ENCODE measurements around the gene CCL4.
"Not testable (repeated sequence)": the region's sequence is repeated elsewhere in the genome, so short reads cannot be mapped to it uniquely, and the experiment has no call there.

Gene CCL4

DNA sequence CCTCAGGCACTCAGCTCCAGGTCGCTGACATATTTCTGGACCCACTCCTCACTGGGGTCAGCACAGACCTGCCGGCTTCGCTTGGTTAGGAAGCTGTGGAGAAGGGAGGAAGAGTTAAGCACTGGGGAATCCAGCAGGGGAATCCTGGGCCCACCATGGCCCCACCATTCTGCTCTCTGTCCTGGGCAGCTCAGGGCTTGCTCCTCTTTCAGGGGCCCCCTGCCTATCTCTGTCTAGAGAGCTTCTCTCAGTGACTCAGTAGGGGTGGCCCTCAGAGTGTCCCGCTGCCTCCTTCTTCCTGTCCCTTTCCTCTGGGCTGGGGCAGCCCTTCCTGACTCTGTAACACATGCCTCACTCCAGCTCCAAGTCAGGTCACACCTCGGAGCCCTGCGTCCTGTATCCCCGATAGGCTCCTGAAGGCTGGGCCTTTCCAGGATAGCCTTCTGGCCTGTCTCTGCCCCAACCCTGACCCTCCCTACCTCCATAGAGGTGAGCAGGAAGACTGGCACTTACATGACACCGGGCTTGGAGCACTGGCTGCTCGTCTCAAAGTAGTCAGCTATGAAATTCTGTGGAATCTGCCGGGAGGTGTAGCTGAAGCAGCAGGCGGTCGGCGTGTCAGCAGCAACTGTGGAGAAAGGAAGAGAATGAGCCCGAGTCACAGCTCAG is 14.8 kb upstream of the CCL4 start:
- no peak for DNase-seq

DNA sequence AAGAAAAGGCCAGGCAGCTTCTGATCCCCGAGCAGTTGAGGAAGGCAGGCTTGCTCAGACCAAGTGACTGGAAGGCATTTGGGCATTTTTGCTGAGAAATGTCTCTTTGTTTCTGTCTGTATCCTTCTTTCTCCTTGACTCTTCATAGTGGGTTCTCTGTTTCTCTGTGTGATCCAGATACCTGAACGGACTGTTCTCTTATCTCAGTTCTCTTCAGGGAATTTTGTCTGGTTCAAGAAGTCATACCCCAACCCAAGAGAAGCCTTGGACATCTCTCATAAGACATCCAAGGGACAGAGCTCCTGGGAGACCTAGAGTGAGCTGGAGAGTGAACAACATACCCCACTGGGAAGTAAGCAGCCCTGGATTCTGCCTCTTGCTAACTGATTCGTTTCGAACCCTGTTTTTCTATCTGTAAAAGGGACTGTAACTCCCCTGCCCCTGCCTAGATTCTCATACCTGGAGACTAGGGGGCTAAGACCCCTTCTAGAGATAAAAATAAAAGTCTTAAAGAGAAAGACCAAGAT is 14.2 kb upstream of the CCL4 start:
- DNase-seq = no peak

DNA sequence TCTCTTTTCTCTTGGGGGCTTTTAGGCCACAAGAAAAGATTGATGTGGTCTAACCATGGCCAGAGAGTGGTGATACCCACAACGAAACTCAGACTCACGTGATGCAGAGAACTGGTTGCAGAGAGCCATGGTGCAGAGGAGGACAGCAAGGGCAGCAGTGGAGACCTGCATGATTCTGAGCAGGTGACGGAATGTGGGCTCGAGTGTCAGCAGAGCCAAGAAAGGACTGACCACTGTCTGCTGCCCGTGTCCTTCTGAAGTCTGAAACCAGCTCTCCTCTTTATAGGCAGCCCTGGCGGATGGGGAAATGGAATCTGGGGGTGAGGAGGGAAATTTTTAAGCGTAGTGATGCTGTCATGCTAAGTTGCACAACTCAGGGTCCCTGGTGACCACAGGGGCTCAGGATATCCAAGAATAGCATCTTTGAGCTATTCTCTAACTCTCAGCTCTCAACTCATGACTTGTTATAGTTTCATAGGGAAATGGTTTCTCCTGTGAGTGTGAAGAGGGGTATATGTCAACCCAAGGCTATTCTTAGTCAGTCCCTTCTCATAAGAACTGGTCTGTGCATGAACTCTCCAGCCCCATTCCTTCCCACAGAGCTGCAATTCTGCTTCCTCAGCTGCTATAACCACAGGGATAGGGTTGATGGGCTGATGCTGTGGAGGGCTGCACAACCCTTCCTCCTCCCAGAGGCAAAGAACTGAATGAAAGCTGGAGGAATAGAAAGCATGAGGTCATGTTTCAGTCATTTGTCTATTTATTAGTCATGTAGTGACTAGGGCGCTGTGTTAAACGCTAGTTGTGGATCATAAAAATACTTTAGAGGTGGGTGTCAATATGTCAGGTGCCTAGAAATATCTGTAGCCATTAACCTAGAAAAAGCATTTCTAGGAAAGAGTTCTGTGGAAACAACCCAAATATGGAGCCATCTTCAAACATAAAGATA is 13.5 kb upstream of the CCL4 start, which contains the start of gene CCL3:
Gene CCL3, minus strand, starts transcription at position 256 of the 949 bp plus-strand sequence. Its CDS starts 85 bp downstream, at position 171.
- no peak for DNase-seq

DNA sequence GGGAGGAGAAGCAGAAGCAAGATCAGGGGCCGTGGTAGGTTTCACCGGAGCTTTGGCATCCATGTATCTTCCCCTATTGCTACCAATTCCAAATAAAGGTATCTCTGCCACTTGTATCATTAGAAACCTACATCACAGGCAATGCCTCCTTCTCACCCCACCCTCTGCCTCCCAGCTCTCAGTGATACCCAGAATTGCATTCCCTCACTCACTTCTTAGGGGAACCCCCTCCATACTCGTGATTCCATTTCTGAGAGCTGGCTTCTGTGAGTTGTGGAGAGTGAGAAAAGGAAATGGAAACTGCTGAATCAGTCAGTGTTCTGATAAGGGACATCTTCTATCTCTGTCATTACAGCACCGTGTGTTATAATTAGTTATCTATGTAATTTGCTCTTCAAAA is 11.4 kb upstream of the CCL4 start:
- DNase-seq = no peak

DNA sequence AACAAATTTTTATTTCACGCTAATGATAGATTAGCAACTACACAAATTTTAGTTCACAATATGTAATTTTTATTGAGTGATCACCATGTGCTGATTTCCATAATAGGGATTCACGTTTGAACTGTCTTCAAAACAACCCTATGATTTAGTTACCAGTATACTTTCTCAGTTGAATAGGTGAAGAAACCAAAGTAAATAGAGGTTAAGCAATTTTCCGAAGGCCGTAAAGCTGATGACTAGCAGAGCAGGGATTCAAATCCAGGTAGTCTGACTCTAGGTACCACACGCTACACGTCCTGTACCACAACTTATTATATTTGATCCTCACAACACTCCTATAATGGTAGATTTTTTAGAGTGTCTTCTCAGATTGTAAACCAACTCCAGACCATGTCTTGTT is 10.9 kb upstream of the CCL4 start:
- DNase-seq = not testable (repeated sequence)

DNA sequence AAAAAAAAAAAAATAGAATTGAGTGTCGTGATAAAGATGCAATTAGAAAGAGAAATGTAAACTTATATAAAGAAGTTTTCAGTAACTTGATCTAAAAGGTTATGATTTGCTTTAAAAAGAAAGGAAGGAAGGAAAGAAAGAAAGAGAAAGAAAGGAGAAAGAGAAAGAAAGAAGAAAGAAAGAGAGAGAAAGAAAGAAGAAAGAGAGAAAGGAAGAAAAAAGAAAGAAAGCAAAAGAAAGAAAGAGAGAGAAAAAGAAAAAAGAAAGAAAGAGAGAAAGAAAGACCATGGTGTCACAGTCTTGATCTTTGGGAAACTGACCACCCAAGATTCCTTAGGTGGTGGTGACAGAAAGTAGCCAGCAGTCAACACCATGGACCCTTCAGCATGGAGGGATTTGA is 9.4 kb upstream of the CCL4 start:
- no peak for DNase-seq

DNA sequence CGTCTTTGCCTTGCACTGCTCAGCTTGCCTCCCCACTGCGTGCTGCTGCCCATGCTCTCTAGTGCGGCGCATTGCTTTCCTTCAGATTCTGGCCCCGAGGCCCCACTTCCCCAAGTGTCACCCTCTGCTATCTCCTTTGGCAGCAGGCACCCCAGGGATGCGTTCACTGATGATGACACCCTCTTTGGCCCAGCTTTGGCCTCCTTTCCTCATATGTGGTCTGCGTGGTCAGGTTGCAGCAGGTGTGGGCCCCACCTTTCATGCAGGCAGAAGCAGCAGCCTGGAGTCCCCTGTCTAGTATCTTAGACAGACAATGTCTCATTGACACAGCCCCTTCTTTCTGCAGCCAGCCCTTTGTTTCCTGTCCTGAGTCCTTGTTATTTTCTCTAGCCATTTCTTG is 8.9 kb upstream of the CCL4 start:
- DNase-seq = no peak

DNA sequence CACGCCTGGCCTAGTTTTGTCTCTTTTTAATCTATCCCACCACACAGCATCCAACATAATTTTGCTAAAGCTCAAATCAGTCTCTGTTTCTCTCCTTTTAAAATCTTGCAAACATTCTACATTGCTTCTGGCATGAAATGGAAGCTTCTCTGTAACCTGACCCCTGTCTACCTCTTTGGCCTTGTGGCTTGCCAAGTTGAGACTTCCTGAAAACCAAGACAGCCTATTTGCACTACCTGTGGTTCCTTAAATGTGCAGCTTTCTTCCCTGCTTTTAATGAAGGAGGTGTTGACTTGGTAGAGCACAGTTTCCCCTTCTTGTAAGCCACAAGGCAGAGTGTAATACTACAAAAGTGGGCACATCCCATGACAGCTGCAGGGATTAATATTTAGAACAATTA is 7.6 kb upstream of the CCL4 start:
- no peak for DNase-seq

DNA sequence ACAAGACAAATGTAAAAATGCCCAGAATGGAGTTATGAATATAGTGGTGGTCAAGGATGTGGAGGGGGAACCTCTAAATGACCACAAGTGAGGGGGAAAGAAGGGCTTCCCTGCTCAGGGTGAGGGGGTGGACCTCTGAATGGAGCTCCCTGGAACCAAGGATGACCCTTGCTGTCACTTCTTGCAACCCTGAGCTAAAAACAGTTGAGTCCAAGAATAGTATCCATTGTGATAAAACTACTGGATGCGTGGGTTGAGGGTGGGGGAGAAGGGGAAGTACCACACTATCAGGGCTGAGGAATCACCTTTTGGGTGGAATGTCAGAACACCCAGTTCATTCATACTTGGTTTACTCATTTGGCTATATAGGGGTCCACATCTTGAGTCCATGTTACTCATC is 4.6 kb upstream of the CCL4 start:
- not testable (repeated sequence) for DNase-seq

DNA sequence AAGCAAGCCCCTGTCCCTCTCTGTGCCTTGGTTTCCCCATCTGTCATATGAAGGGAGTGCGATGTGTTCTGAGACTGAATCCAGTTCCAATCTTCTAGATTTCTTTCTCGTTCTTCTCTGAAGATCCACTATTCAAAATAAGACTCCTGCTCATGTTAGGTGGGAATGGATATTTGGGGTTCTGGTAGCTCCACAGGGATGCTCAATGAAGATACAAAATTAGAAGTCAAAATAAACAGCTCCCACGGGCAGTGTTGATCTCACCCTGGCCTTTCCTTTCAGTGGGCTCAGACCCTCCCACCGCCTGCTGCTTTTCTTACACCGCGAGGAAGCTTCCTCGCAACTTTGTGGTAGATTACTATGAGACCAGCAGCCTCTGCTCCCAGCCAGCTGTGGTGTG is 619 bp downstream of the CCL4 start:
- not testable (repeated sequence) for DNase-seq

DNA sequence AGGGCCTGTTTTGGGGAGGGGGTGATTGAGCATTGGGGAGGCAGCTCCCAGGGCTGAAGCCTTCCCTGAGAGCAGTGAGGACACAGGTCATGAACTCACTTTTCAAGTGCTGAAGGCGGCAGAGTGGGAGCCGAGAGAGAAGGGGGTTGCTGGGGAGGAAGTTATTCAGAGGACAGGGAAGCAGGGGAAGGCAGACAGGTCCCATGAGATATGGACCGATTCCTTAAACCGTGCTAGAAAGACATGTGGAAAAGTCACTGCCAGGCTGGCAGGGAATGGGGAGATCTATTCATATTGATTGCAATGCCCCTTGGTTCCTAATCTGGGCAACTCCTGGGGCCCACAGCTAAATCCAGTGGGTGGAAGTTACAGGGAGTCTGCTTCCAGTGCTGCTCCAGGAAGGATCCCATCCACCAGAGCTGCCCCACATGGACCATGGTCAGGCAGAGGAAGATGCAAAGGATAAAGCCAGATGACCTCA is 1.1 kb downstream of the CCL4 start:
- no peak for DNase-seq

DNA sequence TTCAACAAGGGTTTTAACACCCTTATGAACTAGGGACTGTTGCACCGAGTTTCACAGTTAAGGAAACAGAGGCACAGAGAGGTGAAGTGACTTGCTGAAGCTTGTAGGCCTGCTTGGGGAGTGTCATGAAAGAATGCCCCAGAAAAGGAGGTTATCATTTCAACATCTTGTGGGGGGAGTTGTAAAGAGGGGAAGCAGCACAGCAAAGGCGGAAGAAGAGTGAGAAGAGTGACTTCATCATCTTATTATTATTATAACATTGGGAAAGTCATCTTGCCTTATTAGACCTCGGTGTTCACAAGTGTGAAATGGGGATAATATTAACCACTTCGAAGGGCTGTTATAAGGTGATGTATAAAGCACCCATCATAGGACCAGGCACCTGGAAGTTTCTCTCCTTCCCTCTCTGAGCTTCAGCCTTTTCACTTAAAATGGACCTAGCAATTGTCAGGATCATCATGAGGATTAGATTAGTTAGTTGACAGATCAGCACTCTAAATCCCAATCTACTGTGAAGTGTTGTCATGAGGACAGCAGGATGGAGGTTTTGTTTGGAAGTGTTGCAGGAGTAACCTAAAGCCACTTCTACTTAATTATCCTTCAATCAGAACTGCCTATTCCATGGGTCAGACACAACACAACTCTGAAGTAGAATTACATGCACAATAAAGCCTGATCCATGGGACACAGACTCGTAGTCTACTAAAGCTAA is 2.3 kb downstream of the CCL4 start:
- no peak for DNase-seq

DNA sequence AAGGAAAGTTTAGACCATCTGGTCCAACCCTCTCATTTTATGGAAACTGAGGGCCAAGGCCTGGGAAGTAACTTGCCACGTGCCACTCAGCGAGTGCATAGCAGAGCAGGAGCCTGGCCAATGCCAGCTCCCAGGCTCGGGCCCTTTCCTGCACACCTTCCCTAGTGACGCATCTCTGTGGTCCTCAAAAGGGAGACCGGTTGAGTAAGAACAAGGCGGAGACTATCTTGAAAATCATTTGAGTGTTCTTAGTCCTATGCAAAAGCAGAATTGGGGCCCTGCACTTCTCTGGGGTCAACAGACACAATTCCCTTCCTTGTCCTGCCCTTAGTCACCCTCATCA is 2.8 kb downstream of the CCL4 start:
- no peak for DNase-seq

DNA sequence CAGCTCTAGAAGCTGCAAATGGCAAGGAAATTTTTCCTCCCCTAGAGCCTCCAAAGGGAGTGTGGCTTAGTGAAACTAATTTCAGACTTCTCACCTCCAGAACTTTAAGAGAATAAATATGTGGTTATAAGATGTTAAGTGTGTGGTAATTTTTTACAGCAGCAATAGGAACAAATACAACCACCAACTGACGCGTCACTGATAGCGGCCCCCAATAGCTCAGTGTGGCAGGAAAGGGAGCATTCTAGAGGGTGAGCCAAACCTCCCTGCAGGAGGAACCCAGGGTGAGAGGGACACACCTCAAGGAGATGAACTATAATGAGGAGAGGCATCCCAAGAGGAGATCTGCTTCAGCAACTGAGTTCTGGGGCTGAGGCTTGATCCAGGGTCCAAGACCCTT is 4.0 kb downstream of the CCL4 start:
- no peak for DNase-seq

DNA sequence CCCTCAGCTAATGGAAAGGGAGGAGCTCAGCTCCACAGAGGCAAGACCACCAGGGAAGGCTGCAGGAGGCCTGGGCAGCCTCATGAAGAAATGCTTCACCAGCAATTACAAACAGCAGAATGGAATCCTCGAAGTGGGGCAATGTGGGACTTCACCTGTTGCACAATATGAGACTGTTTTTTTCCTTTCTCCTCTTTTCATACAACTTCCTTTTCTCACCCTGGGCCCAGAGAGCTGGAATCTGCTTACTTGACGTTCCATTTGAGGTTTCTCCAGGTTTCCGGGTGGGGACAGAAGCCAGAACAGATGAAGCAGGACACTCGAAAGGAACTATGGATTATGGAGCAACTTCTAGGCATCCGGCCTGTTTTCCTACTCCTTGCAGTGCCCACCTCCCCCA is 4.6 kb downstream of the CCL4 start:
- not testable (repeated sequence) for DNase-seq

DNA sequence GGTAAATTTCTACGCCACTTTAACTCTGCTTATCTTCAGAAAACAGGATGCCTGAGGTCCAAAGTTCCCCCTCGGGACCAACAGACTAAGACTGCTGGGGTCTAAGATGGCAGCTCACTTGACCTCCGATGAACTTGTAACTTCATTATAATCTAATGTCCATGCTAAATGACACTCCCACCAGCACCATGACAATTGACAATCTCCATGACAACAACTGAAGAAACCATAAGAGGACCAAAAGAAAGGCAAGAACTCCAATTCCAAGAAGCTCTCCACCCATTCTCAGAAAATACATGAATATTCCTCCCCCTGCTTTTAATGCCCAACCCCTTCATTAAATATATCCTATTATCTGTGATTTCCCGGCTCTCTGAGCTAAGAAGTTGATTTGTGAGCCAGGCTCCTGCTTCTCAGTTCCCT is 7.5 kb downstream of the CCL4 start:
- no peak for DNase-seq

DNA sequence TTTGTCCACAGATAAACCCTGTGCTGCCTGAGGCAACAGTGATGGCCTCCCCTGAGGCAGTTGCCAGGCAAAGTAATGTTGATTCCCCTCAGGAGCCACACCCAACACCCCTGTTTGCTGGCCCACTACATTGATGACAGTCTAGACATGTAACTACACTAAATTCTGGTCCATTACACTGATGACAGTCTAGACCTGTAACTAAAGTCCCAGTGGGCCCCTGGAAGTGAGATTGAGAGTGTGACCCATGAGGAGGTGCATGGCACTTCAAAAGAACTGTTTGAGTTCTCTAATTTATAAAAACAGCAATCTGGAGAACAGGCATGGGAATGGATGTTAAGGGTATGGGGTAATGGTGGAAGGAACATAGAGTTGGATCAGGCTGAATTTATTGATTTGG is 8.9 kb downstream of the CCL4 start:
- no peak for DNase-seq

DNA sequence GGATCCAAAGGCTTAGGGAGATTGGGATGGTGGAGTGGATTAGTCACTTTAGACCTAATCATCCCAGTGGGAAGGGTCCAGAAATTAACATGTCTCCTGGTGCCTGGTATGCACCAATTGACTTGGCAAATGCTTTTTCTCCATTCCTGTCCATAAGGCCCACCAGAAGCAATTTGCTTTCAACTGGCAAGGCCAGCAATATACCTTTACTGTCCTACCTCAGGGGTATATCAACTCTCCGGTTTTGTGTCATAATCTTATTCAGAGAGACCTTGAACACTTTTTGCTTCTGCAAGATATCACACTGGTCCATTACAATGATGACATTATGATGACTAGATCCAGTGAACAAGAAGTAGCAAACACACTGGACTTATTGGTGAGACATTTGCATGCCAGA is 9.5 kb downstream of the CCL4 start:
- not testable (repeated sequence) for DNase-seq

DNA sequence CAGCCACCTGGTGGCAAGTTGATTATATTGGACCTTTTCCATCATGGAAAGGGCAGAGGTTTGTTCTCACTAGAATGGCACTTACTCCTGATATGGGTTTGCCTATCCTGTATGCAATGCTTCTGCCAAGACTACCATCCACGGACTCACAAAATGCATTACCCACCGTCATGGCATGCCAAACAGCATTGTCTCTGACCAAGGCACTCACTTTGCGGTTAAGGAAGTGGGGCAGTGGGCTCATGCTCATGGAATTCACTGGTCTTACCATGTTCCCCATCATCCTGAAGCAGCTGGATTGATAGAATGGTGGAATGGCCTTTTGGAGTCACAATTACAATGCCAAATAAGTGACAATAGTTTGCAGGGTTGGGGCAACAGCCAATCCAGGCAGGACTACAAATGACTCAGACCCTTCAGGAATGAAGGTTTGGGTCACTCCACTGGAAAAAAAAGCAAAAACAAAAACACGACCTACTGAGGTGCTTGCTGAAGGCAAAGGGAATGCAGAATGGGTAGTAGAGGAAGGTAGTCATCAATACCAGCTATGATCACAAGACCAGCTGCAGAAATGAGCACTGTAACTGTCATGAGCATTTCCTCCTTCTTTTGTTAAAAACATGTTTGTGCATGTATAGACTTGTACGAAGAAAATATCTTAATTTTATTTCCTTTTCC is 11.5 kb downstream of the CCL4 start:
- DNase-seq = not testable (repeated sequence)

DNA sequence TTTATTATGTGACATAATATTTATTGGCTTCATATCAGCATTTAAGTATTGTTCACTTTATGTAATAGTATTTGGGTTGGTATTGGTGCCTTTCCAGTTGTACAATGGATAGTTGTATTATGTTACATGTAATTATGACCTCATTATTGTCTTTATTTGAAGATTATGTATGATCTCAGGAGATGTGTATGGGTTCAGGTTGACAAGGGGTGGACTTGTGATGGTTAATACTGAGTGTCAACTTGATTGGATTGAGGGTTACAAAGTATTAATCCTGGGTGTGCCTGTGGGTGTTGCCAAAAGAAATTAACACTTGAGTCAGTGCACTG is 12.0 kb downstream of the CCL4 start:
- not testable (repeated sequence) for DNase-seq

DNA sequence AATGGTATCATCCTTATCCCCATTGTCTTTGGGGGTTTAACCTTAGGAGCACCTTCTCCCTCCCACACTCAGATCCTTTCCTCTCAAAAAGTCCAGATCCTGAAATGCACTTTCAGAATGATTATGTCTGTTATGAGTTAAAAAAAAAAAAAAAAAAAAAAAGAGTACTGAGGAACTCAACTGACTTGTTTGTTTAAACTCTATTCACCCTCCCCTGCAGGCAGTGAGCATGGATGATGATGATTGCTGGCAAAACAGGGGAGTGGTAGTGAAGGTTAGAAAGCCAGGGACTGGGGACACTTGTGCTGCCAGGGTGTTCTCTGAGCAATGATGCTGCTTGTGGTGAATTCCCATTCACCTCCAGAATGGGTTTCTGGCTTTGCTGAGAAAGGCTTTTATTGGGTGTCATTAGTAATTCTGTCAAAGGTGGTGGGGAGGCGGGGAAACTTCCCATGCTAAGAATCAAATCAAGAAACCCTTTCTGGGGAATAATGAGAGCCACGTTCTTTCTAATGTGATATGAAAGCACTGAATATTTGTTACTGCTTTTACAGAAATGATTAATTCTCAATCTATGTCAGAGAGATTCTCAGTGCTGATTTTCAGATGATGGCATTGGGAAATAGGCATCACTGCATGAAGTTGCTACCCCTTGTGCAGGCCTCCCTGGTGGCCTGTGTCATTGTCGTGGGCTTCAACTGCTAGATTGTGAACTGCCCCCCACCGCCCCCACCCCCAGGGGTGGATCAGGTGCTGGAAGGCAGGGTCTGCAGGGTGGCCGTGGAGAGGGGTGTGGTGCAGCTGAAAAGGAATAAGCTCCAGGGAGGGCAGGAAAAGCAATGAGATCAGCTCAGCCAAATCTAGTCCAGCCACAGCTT is 14.1 kb downstream of the CCL4 start:
- no peak for DNase-seq

Measured in stimulated activated CD4-positive, alpha-beta T cell treated with anti-CD3 and anti-CD28 coated beads, Interleukin-4, amount 100 ng/mL, for 1 hour (primary cell).